Lower leg skin (tissue), 3 donors: Measurements from ENCODE around the gene CTXN1.

Experiments used
- POLR2A ChIP-seq, 2 donors: fragments of 450-650 bp; IDR thresholded peaks; one replicate each; pipeline ENCODE4 v1.6.1; 2016 to 2017; ENCODE audit warnings: antibody characterized with exemption in 2 of 2, mild to moderate bottlenecking in 1 of 2, moderate library complexity in 1 of 2
- TF ChIP-seq, protein P1 (sequence below), 3 donors: fragments of 450-650 bp; IDR thresholded peaks; one replicate each; pipeline ENCODE4 v1.5.1; 2016; ENCODE audit warnings: antibody characterized with exemption in 3 of 3, mild to moderate bottlenecking in 3 of 3, moderate library complexity in 2 of 3

DNA sequence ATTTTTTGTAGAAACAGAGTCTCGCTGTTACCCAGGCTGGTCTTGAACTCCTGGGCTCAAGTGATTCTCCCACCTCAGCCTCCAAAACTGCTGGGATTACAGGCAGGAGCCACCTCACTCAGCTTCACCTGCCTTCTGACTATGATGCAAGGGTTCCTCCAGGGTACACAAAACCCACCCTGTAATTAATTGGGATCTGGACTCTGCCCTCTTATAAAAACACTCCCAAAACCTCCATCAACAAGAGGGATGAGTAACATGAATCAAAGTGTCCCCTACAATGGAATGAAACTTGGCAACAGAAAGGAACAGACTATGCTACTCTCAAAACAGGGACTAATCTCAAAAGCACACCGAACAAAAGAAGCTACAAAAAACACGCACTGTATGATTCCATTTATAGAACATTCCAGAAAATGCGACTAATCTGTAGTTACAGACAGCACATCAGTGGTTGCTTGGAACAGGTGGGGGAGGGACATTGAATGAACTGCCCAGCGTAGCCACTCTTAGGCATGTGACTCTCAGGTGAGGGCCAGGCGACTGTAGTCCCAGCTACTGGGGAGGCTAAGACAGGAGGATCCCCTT lies 48.6 kb downstream of the CTXN1 start:
- no peak for TF ChIP-seq POLR2A (IDR thresholded peaks at IDR 0.05)
- TF ChIP-seq, protein P1, sequence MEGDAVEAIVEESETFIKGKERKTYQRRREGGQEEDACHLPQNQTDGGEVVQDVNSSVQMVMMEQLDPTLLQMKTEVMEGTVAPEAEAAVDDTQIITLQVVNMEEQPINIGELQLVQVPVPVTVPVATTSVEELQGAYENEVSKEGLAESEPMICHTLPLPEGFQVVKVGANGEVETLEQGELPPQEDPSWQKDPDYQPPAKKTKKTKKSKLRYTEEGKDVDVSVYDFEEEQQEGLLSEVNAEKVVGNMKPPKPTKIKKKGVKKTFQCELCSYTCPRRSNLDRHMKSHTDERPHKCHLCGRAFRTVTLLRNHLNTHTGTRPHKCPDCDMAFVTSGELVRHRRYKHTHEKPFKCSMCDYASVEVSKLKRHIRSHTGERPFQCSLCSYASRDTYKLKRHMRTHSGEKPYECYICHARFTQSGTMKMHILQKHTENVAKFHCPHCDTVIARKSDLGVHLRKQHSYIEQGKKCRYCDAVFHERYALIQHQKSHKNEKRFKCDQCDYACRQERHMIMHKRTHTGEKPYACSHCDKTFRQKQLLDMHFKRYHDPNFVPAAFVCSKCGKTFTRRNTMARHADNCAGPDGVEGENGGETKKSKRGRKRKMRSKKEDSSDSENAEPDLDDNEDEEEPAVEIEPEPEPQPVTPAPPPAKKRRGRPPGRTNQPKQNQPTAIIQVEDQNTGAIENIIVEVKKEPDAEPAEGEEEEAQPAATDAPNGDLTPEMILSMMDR (IDR thresholded peaks at IDR 0.05) = no peak
